Measurements from ENCODE around the gene PLXNA2. TPM values are rescaled to one million over a fixed set of nuclear protein-coding genes. Genes with fewer than 3 reads are reported as not detected.

Gene PLXNA2
- total RNA-seq, 1 experiment from 2014 or later, result 69.7 TPM

- H3K27me3 Mint-ChIP-seq (ENCODE audit: insufficient read depth, unreplicated experiment), result peaks cover 14% of the 10 kb centered on the region
- CTCF ChIA-PET, result interaction anchor here (0.6 to 18.3 kb wide), 10 partner anchors 12 to 228 kb away, joined by 3 to 688 read pairs (median 4); partner anchors contain the start of gene PLXNA2
Observed at GRCh38 chr1:208015255-208015654, 228.9 kb downstream of the PLXNA2 start.

GRCh38 chr1:208013210-208013609 lies 231.0 kb downstream of the PLXNA2 start:
- DNase-seq (ENCODE audit: unreplicated experiment), result no peak
- Mint-ChIP-seq H3K4me3 (ENCODE audit: unreplicated experiment) (no peak overlapping the region), H3K27ac (ENCODE audit: low read depth, unreplicated experiment) (no peak overlapping the region), H3K27me3 (ENCODE audit: insufficient read depth, unreplicated experiment) (no peaks in the 10 kb centered on the region), H3K4me1 (ENCODE audit: insufficient read depth, unreplicated experiment) (peaks cover 9% of the 10 kb centered on the region), H3K9me3 (ENCODE audit: unreplicated experiment) (no peaks in the 10 kb centered on the region), H3K36me3 (ENCODE audit: insufficient read depth, unreplicated experiment) (no peaks in the 10 kb centered on the region)
- TF ChIP-seq CTCF (IDR thresholded peaks at IDR 0.05; ENCODE audit: unreplicated experiment), result no peak
- POLR2A ChIA-PET, result interaction anchor here (1.1 to 1.5 kb wide), 2 partner anchors 15 to 231 kb away, joined by 4 read pairs; partner anchors contain the start of gene PLXNA2
- intact Hi-C loops (cut with micrococcal nuclease), result no loop called here
- BruUV-seq (replicated peaks), result no TSS peak
- CTCF ChIA-PET, result interaction anchor here (0.6 to 3.5 kb wide), 13 partner anchors 10 to 1575 kb away, joined by 3 to 40 read pairs (median 4); partner anchors contain the start of gene PLXNA2

More at GRCh38 chr1:208015255-208015654, 228.9 kb downstream of the PLXNA2 start:
- Mint-ChIP-seq H3K27ac (ENCODE audit: low read depth, unreplicated experiment) (no peak overlapping the region), H3K4me3 (ENCODE audit: unreplicated experiment) (no peak overlapping the region), H3K36me3 (ENCODE audit: insufficient read depth, unreplicated experiment) (no peaks in the 10 kb centered on the region), H3K9me3 (ENCODE audit: unreplicated experiment) (no peaks in the 10 kb centered on the region), H3K4me1 (ENCODE audit: insufficient read depth, unreplicated experiment) (no peaks in the 10 kb centered on the region)
- intact Hi-C loops (cut with micrococcal nuclease), result no loop called here
- no peak for TF ChIP-seq CTCF (IDR thresholded peaks at IDR 0.05; ENCODE audit: unreplicated experiment)
- no TSS peak for BruUV-seq (replicated peaks)
- POLR2A ChIA-PET, result interaction anchor here (1.0 kb wide), 1 partner anchor 227 kb away, joined by 3 read pairs; no protein-coding TSS in a partner anchor
- no peak for DNase-seq (ENCODE audit: unreplicated experiment)

- Mint-ChIP-seq H3K27ac (ENCODE audit: low read depth, unreplicated experiment) (no peak overlapping the region), H3K27me3 (ENCODE audit: insufficient read depth, unreplicated experiment) (no peaks in the 10 kb centered on the region), H3K4me1 (ENCODE audit: insufficient read depth, unreplicated experiment) (peaks cover 14% of the 10 kb centered on the region), H3K4me3 (ENCODE audit: unreplicated experiment) (no peak overlapping the region), H3K9me3 (ENCODE audit: unreplicated experiment) (no peaks in the 10 kb centered on the region), H3K36me3 (ENCODE audit: insufficient read depth, unreplicated experiment) (no peaks in the 10 kb centered on the region)
- no peak for TF ChIP-seq CTCF (IDR thresholded peaks at IDR 0.05; ENCODE audit: unreplicated experiment)
- intact Hi-C loops (cut with micrococcal nuclease), result no loop called here
- no peak for DNase-seq (ENCODE audit: unreplicated experiment)
- ChIA-PET CTCF (interaction anchor here (0.5 to 3.5 kb wide), 12 partner anchors 10 to 1622 kb away, joined by 3 to 40 read pairs (median 4); partner anchors contain the start of gene PLXNA2), POLR2A (interaction anchor here (0.7 to 1.1 kb wide), 2 partner anchors 72 to 232 kb away, joined by 3 to 4 read pairs; partner anchors contain the start of gene PLXNA2)
- BruUV-seq (replicated peaks), result no TSS peak
Observed at GRCh38 chr1:208012721-208013120, 231.5 kb downstream of the PLXNA2 start.

- Mint-ChIP-seq H3K27me3 (ENCODE audit: insufficient read depth, unreplicated experiment) (no peaks in the 10 kb centered on the region), H3K9me3 (ENCODE audit: unreplicated experiment) (peaks cover 7% of the 10 kb centered on the region), H3K36me3 (ENCODE audit: insufficient read depth, unreplicated experiment) (no peaks in the 10 kb centered on the region), H3K4me1 (ENCODE audit: insufficient read depth, unreplicated experiment) (peaks cover 18% of the 10 kb centered on the region), H3K4me3 (ENCODE audit: unreplicated experiment) (no peak overlapping the region), H3K27ac (ENCODE audit: low read depth, unreplicated experiment) (no peak overlapping the region)
- POLR2A ChIA-PET, result interaction anchor here (0.6 kb wide), 1 partner anchor 1043 kb away, joined by 3 read pairs; no protein-coding TSS in a partner anchor
- BruUV-seq (replicated peaks), result no TSS peak
- DNase-seq (ENCODE audit: unreplicated experiment), result no peak
- intact Hi-C loops (cut with micrococcal nuclease), result no loop called here
- no peak for TF ChIP-seq CTCF (IDR thresholded peaks at IDR 0.05; ENCODE audit: unreplicated experiment)
- CTCF ChIA-PET, result interaction anchor here (0.7 to 4.9 kb wide), 6 partner anchors 11 to 235 kb away, joined by 3 to 69 read pairs (median 14); partner anchors contain the start of gene PLXNA2
Observed at GRCh38 chr1:208010487-208011071, 233.6 kb downstream of the PLXNA2 start.
